ENCODE data around the gene EGFR. TPM values are rescaled to one million over a fixed set of nuclear protein-coding genes. Genes with fewer than 3 reads are reported as not detected.
A peak's percentile ranks its signal among the peaks of the same experiment; 100 is the strongest.

Gene EGFR
- total RNA-seq, 2 experiments from 2014 or later, result 0.09 TPM; not detected in 1

DNA sequence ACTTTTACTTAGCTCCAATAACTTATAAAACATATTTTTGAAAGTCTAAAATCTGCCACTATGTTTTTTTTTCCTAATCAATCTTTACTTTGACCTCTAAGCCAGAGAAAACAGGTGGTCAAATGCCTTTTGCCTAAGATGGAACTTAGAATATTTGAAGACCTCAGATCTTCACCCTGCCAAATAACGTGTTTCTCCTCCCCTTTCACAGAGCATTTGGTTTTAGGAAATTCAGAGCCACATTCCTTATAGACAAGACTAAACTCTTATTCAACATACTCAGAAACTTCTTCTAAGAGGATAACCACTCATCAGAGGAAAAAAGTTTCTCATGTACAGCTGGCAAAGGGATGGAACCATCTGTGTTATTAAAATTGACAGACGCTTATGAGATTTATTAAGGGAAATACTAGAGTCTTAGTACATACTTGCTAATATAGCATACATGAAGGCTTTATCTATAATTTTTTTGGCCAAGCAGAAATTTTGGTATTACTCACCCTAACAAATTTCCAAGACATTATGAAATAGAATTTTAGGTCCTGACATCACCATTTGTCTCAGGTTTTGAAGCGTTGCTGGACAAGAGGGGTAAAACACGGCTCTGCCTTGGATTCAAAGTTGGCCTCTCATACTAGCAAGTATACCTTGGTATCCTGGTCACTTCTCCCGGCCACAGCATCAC, 2.6 kb upstream of the EGFR start:
- ChIA-PET CTCF (interaction anchor here (0.6 to 1.3 kb wide), 3 partner anchors 10 to 240 kb away, joined by 3 to 5 read pairs (median 3); no protein-coding TSS in a partner anchor), POLR2A (interaction anchor here (0.6 kb wide), 1 partner anchor 56 kb away, joined by 3 read pairs; no protein-coding TSS in a partner anchor)
- no peaks in the 10 kb centered on the region for H3K4me1 Mint-ChIP-seq
- no peaks in the 10 kb centered on the region for H3K9me3 Mint-ChIP-seq (ENCODE audit: low read depth)
- H3K36me3 Mint-ChIP-seq (ENCODE audit: low read depth), result no peaks in the 10 kb centered on the region
- no peak overlapping the region for H3K4me3 Mint-ChIP-seq
- intact Hi-C loops (cut with DNase I, micrococcal nuclease), result no loop called here
- H3K27me3 Mint-ChIP-seq, result peaks cover 52% of the 10 kb centered on the region
- ATAC-seq (no peak), DNase-seq (no peak)
- no peak overlapping the region for H3K27ac Mint-ChIP-seq

DNA sequence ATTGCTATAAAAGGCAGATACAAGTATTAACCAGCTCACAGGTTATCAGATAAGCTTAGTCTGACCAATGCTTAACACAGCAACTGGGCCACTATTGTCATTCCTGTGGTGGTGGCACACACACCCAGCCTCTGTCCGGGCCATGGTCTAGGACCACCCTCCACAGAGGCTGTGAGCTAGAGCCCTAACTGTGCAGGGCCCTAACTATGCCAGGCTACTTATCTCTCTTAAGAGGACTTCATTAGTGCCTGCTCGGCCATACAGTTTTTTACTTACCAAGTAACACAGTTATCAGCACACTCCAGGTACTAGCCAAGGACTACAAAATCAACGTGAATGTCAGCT, 2.1 kb upstream of the EGFR start:
- CTCF ChIA-PET, result interaction anchor here (1.0 to 1.3 kb wide), 3 partner anchors 9 to 239 kb away, joined by 3 to 5 read pairs (median 3); no protein-coding TSS in a partner anchor
- no peak overlapping the region for H3K4me3 Mint-ChIP-seq
- POLR2A ChIA-PET, result interaction anchor here (0.6 kb wide), 1 partner anchor 55 kb away, joined by 3 read pairs; no protein-coding TSS in a partner anchor
- H3K27ac Mint-ChIP-seq, result no peak overlapping the region
- H3K27me3 Mint-ChIP-seq, result peaks cover 57% of the 10 kb centered on the region
- H3K9me3 Mint-ChIP-seq (ENCODE audit: low read depth), result no peaks in the 10 kb centered on the region
- ATAC-seq (no peak), DNase-seq (no peak)
- no peaks in the 10 kb centered on the region for H3K36me3 Mint-ChIP-seq (ENCODE audit: low read depth)
- intact Hi-C loops (cut with DNase I, micrococcal nuclease), result no loop called here
- H3K4me1 Mint-ChIP-seq, result no peaks in the 10 kb centered on the region

DNA sequence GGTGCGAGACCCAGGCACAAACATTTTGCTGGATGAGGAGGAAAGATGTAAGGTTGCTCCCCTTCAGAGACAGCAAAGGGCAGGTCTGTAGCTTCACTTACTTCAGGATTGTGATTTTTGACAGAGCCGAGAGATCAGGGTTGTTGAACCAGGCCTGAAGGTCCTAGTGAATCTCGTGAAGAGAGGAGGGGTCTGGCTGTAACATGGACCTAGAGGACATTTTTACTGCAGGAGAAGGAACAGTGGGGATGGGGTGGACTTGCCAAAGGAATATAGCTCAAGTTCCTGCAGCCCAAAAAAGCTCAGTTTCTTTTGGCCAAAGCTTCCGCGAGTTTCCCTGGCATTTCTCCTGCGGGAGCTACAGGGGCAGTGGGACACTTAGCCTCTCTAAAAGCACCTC, 976 bp upstream of the EGFR start:
- CTCF ChIA-PET, result interaction anchor here (1.3 kb wide), 1 partner anchor 20 kb away, joined by 3 read pairs; no protein-coding TSS in a partner anchor
- no peak overlapping the region for H3K27ac Mint-ChIP-seq
- no peaks in the 10 kb centered on the region for H3K4me1 Mint-ChIP-seq
- H3K36me3 Mint-ChIP-seq (ENCODE audit: low read depth), result no peaks in the 10 kb centered on the region
- H3K4me3 Mint-ChIP-seq, result no peak overlapping the region
- ATAC-seq (no peak), DNase-seq (no peak)
- peaks cover 60% of the 10 kb centered on the region for H3K27me3 Mint-ChIP-seq
- H3K9me3 Mint-ChIP-seq (ENCODE audit: low read depth), result no peaks in the 10 kb centered on the region
- POLR2A ChIA-PET, result no interaction called here
- intact Hi-C loops (cut with DNase I, micrococcal nuclease), result no loop called here

DNA sequence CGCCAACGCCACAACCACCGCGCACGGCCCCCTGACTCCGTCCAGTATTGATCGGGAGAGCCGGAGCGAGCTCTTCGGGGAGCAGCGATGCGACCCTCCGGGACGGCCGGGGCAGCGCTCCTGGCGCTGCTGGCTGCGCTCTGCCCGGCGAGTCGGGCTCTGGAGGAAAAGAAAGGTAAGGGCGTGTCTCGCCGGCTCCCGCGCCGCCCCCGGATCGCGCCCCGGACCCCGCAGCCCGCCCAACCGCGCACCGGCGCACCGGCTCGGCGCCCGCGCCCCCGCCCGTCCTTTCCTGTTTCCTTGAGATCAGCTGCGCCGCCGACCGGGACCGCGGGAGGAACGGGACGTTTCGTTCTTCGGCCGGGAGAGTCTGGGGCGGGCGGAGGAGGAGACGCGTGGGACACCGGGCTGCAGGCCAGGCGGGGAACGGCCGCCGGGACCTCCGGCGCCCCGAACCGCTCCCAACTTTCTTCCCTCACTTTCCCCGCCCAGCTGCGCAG, 424 bp downstream of the EGFR start:
- Mint-ChIP-seq H3K36me3 (ENCODE audit: low read depth) (no peaks in the 10 kb centered on the region), H3K27ac (no peak overlapping the region), H3K27me3 (peaks cover 60% of the 10 kb centered on the region), H3K4me1 (no peaks in the 10 kb centered on the region), H3K9me3 (ENCODE audit: low read depth) (no peaks in the 10 kb centered on the region), H3K4me3 (no peak overlapping the region)
- intact Hi-C loops (cut with DNase I, micrococcal nuclease), result no loop called here
- POLR2A ChIA-PET, result no interaction called here
- CTCF ChIA-PET, result no interaction called here
- no peak for ATAC-seq
- DNase-seq, result peak; percentile 14

DNA sequence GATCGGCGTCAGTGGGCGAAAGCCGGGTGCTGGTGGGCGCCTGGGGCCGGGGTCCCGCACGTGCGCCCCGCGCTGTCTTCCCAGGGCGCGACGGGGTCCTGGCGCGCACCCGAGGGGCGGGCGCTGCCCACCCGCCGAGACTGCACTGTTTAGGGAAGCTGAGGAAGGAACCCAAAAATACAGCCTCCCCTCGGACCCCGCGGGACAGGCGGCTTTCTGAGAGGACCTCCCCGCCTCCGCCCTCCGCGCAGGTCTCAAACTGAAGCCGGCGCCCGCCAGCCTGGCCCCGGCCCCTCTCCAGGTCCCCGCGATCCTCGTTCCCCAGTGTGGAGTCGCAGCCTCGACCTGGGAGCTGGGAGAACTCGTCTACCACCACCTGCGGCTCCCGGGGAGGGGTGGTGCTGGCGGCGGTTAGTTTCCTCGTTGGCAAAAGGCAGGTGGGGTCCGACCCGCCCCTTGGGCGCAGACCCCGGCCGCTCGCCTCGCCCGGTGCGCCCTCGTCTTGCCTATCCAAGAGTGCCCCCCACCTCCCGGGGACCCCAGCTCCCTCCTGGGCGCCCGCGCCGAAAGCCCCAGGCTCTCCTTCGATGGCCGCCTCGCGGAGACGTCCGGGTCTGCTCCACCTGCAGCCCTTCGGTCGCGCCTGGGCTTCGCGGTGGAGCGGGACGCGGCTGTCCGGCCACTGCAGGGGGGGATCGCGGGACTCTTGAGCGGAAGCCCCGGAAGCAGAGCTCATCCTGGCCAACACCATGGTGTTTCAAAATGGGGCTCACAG, 1.1 kb downstream of the EGFR start:
- intact Hi-C loops (cut with DNase I, micrococcal nuclease), result no loop called here
- Mint-ChIP-seq H3K9me3 (ENCODE audit: low read depth) (no peaks in the 10 kb centered on the region), H3K36me3 (ENCODE audit: low read depth) (no peaks in the 10 kb centered on the region), H3K4me1 (no peaks in the 10 kb centered on the region), H3K4me3 (no peak overlapping the region), H3K27me3 (peaks cover 59% of the 10 kb centered on the region), H3K27ac (no peak overlapping the region)
- ATAC-seq, result no peak
- ChIA-PET CTCF (no interaction called here), POLR2A (no interaction called here)
- DNase-seq, result no peak

DNA sequence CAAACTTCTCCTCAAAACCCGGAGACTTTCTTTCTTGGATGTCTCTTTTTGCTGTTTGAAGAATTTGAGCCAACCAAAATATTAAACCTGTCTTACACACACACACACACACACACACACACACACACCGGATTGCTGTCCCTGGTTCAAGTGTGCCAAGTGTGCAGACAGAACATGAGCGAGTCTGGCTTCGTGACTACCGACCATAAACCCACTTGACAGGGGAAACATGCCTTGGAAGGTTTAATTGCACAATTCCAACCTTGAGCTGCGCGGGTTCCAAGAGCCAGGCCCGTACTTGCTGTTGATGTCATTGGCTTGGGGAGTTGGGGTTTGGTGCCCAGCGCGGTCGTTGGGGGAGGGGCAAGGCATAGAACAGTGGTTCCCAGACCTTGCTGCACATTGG, 1.7 kb downstream of the EGFR start:
- Mint-ChIP-seq H3K9me3 (ENCODE audit: low read depth) (no peaks in the 10 kb centered on the region), H3K4me1 (no peaks in the 10 kb centered on the region), H3K27me3 (peaks cover 60% of the 10 kb centered on the region), H3K36me3 (ENCODE audit: low read depth) (no peaks in the 10 kb centered on the region), H3K4me3 (no peak overlapping the region), H3K27ac (no peak overlapping the region)
- ATAC-seq (no peak), DNase-seq (no peak)
- CTCF ChIA-PET, result interaction anchor here (0.6 kb wide), 1 partner anchor 344 kb away, joined by 4 read pairs; no protein-coding TSS in a partner anchor
- intact Hi-C loops (cut with DNase I, micrococcal nuclease), result no loop called here
- POLR2A ChIA-PET, result no interaction called here

DNA sequence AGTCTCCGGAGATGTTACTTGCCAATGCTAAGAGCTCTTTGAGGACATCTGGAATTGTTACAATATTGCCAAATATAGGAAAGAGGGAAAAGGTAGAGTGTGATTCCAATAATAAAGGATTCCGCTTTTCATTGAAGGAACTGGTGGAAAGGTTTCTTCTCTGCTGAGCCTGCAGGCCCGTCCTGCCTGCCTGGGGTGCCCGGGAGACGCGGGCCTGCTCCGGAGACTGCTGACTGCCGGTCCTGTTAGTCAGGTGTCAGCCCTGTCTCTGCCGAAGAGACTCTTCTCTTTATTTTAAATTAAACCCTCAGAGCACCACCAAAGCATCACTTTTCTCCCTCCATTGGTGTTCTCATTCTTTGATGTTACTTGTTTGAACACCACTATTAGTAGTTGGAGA, 2.2 kb downstream of the EGFR start:
- Mint-ChIP-seq H3K4me1 (no peaks in the 10 kb centered on the region), H3K4me3 (no peak overlapping the region), H3K27me3 (peaks cover 59% of the 10 kb centered on the region), H3K27ac (no peak overlapping the region), H3K36me3 (ENCODE audit: low read depth) (no peaks in the 10 kb centered on the region), H3K9me3 (ENCODE audit: low read depth) (no peaks in the 10 kb centered on the region)
- DNase-seq (no peak), ATAC-seq (no peak)
- ChIA-PET POLR2A (no interaction called here), CTCF (interaction anchor here (0.6 kb wide), 1 partner anchor 343 kb away, joined by 4 read pairs; no protein-coding TSS in a partner anchor)
- intact Hi-C loops (cut with DNase I, micrococcal nuclease), result no loop called here

DNA sequence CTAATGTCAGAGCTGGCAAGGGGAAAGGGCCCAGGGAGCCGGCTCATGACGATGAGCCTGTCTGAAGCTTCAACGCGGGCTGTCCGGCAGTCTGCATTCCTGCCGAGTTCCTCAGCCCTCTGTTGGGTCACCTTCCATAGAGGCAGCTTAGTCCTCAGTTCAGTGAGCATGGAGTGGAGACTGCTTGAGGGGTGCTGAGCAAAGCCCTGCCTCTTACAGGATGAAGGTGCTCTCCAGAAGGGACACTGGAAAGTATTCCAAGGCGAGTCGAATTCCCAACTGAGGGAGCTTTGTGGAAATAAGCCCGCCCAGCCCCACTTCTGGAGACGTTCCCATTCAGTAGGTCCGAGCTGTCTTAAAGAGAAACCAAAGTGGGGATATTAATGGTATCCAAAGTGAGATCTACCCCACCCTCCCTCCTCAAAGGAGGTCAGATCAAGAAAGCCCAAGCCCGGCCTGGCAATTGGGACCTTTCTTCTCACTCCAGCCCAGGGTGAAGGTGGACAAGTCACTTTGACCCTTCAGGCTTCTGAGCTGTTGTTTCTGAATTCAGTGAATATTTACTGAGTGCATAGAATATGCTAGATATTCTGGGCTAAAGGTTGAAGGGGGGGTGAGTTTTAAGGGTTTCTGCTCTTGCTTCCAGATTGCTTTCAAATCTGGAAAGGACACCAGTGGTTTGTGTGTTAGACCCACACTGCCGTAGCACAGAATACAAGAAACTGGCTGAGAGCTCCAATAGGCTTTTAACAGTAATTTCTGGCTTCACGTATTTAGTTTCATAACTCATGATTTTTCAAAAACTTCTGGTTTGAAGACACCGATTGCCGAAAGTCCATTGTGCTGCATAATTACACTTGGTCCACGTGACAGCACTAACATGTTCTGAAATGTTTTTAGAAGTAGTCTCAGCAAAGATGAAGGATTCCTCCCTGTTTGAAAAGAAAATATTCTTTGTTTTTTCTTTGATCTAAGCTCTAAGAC, 3.5 kb downstream of the EGFR start:
- Mint-ChIP-seq H3K4me1 (no peaks in the 10 kb centered on the region), H3K9me3 (ENCODE audit: low read depth) (no peaks in the 10 kb centered on the region), H3K4me3 (no peak overlapping the region), H3K27ac (no peak overlapping the region), H3K36me3 (ENCODE audit: low read depth) (no peaks in the 10 kb centered on the region), H3K27me3 (peaks cover 55% of the 10 kb centered on the region)
- ATAC-seq (no peak), DNase-seq (no peak)
- ChIA-PET CTCF (interaction anchor here (1.0 kb wide), 1 partner anchor 233 kb away, joined by 4 read pairs; no protein-coding TSS in a partner anchor), POLR2A (no interaction called here)
- intact Hi-C loops (cut with DNase I, micrococcal nuclease), result no loop called here

DNA sequence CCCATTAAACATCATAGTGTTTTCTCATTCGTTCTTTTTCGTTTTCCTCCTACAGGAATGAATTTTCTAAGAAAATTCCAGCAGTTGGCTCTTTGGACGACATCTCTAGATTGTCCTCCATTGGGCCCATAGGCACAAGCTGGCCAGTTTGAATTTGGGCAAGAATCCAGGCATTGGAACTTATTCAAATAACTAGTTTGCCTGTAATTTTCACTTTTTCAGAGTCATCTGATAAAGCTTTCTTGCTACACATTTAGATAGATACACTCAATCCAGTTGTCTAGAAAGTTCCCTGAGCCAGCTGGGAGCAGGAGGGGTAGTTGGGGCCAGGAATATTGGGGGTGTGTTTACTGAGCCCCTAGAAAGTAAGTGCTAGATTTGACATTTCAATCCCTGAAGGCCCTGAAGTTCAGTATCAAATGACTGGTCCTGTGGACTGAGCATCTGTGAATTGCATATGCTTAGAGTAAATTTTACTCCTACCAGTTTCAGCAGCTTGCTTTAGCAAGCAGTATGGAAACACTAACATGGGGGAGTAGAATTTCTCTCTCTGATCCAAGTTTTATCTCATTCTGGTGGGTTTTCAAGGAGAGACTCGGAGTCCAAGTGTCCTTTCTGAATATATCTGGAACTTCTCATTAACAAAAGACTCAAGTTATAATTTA, 5.2 kb downstream of the EGFR start:
- no peak overlapping the region for H3K27ac Mint-ChIP-seq
- no peaks in the 10 kb centered on the region for H3K9me3 Mint-ChIP-seq (ENCODE audit: low read depth)
- intact Hi-C loops (cut with DNase I, micrococcal nuclease), result no loop called here
- no peaks in the 10 kb centered on the region for H3K36me3 Mint-ChIP-seq (ENCODE audit: low read depth)
- no peak for DNase-seq
- H3K4me1 Mint-ChIP-seq, result no peaks in the 10 kb centered on the region
- CTCF ChIA-PET, result no interaction called here
- peaks cover 48% of the 10 kb centered on the region for H3K27me3 Mint-ChIP-seq
- H3K4me3 Mint-ChIP-seq, result no peak overlapping the region
- ATAC-seq, result no peak
- POLR2A ChIA-PET, result no interaction called here

DNA sequence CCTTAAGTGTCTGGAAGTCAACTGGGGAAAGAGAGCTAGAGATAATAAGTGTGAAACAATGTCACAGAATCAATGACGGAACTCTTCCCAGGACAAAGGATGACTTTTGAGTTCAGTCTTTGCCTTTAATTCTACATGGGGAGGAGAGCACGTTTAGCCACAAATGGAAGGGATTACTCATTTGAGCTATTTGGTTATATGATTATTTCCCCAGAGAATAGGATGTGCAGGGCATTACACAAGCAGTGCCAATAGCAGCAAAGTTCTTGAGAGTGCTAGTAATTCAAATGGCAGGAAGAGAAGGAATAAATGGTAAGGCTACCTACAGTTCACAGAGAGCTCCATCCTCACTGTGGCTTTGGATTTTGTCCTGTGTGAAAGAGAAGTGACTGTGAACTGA, 6.0 kb downstream of the EGFR start:
- intact Hi-C loops (cut with DNase I, micrococcal nuclease), result no loop called here
- Mint-ChIP-seq H3K9me3 (ENCODE audit: low read depth) (no peaks in the 10 kb centered on the region), H3K4me1 (no peaks in the 10 kb centered on the region), H3K27ac (no peak overlapping the region), H3K27me3 (peaks cover 49% of the 10 kb centered on the region), H3K4me3 (no peak overlapping the region), H3K36me3 (ENCODE audit: low read depth) (no peaks in the 10 kb centered on the region)
- ATAC-seq (no peak), DNase-seq (no peak)
- ChIA-PET CTCF (no interaction called here), POLR2A (no interaction called here)
